ENCODE measurements around the gene TMEM214.

The TMEM214 gene

DNA sequence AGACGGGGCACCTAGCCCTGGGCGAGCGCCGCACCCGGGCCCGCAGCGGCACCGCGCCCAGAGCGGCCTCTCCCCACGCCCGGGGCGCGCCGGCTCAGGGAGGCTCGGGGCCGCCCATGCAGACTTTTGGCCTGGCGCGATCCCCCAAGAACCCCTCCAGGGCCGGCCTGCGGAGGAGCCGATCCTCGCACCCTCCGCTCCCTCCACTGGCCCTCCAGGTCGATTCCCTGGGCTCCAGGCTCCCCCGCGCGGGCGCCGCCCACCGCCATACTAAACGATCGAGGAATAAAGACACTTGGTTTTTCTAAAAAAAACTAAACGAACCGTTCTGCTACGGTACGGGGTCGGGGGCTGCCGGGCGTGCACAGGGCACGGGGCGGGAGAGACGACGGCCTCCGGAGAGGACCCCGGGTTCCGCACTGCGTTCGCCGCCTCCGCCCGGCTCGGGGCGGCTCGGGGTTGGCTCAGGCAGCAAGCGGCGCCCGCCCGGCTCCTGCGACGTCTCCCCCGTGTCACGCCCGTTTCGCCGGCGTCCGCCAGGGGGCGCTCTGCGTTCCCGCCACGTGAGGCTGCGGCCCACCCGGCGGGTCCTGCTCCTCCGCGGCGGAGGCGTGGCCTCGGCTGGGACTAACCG, 53.4 kb downstream of the TMEM214 start:
- peak; percentile 98 for DNase-seq

DNA sequence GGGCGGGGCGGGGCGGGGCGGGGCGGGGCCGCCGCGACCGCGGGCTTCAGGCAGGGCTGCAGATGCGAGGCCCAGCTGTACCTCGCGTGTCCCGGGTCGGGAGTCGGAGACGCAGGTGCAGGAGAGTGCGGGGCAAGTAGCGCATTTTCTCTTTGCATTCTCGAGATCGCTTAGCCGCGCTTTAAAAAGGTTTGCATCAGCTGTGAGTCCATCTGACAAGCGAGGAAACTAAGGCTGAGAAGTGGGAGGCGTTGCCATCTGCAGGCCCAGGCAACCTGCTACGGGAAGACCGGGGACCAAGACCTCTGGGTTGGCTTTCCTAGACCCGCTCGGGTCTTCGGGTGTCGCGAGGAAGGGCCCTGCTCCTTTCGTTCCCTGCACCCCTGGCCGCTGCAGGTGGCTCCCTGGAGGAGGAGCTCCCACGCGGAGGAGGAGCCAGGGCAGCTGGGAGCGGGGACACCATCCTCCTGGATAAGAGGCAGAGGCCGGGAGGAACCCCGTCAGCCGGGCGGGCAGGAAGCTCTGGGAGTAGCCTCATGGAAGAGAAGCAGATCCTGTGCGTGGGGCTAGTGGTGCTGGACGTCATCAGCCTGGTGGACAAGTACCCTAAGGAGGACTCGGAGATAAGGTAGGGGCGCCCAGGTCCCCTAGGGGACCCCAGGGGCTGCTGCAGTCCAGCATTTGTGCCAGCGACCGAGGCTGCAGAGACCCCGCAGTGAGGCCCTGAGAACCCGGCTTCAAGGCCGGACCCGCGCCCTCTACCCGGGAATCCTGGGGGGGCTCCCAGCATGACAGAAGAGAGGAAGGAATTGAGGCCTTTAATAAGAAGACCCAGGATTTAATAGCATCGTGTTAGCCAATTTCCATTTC, 54.2 kb downstream of the TMEM214 start, which contains the start of gene KHK:
KHK (plus strand) TSS at position 49 of the 870 bp plus-strand sequence; CDS start at position 537, 488 bp downstream.
- no peak for DNase-seq

DNA sequence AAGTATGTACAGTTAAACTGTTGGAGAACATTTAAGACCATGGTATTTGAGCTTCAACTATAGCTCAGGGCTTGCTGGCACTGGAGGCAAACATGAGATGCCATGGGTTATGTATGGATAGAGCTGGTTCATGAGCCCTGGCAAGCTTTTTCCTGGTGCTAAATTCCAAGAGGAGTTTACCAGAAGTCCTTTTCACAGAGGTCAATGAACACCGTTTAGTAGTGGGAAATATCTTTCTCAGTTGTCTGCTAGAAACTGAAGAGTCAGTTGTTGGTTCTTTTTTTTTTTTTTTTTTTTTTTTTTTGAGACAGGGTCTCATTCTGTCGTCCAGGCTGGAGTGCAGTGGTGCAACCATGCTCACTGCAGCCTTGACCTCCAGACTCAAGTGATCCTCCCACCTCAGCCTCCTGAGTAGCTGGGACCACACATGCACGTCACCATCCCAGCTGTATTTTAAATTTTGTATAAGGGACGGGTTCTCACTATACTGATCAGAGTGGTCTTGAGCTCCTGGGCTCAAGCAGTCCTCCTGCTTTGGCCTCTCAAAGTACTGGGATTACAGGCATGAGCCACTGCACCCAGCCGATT, 55.2 kb downstream of the TMEM214 start:
- DNase-seq, result no peak

- DNase-seq, result no peak
These were observed 55.9 kb downstream of the TMEM214 start for GRCh38 chr2:27088634-27089033.

DNA sequence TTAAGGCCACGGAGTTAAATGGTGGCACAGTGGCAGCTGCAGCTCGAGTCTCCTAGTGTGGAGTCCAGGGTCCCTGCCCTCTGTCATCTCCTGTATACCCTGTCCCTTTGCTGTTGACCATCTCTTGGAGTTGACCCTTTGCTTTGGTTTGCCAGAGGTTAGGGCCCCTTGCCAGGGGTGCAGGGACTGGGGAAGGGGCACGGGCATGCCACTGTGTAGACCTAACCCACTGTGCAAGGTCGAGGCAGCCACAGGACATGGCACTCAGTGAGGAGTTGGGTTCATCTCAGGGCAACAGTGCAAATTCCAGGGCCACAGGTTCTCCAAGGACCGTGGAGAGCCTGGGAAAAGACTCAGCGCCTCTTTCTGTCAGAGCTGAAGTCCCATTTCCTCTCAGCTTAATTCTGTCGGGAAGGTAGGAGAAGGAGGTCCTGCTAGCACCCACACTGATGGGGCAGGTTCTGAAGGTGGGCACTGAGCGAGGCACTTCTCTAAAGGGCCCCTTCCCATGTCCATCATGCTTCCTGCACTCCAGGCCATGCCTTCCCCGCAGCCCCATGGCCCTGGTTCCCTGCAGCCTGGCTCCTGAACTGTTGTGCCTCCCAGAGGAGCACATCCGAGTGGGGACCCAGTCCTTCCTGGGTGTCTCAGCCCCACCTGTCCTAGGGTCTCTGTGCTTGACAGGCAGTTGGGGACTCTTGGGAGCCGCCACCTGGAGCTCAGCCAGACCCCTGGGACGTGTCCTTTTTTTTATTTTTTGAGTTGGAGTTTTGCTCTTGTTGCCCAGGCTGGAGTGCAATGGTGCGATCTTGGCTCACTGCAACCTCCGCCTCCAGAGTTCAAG, 56.6 kb downstream of the TMEM214 start:
- no peak for DNase-seq

All from eye (tissue), 1 donor.